Osteoblast (primary cell): ENCODE data around the gene HACD2. TPM values are rescaled to one million over a fixed set of nuclear protein-coding genes. Genes with fewer than 3 reads are reported as not detected.

ENCODE experiments used
- DNase-seq: peaks from one replicate; pipeline ENCODE4 v3.0.0; 2011; ENCODE audit warnings: low spot score, mixed read lengths; ENCODE audit not compliant: insufficient read length; ENCODE audit errors: missing footprints
- H2AFZ ChIP-seq: 2 replicates; pipeline ENCODE4 v1.6.0; 2011; ENCODE audit warnings: mild to moderate bottlenecking, low read length
- H3K27ac ChIP-seq: 2 replicates; pipeline ENCODE4 v1.5.1; 2011; ENCODE audit warnings: mild to moderate bottlenecking, low read depth, low read length, moderate library complexity
- H3K27me3 ChIP-seq: 2 replicates; pipeline ENCODE4 v1.6.0; 2012; ENCODE audit warnings: mild to moderate bottlenecking, control low read depth, inconsistent platforms, low read length, moderate library complexity; ENCODE audit not compliant: insufficient read depth
- H3K36me3 ChIP-seq: 2 replicates; pipeline ENCODE4 v1.5.1; 2011; ENCODE audit warnings: mild to moderate bottlenecking, low read length, control low read depth, moderate library complexity; ENCODE audit not compliant: insufficient read depth
- H3K4me1 ChIP-seq: 2 replicates; pipeline ENCODE4 v1.5.1; 2011; ENCODE audit warnings: mild to moderate bottlenecking, low read length, control low read depth, moderate library complexity; ENCODE audit not compliant: insufficient read depth
- H3K4me2 ChIP-seq: 2 replicates; pipeline ENCODE4 v1.6.0; 2011; ENCODE audit warnings: mild to moderate bottlenecking, low read length; ENCODE audit not compliant: insufficient read depth
- H3K4me3 ChIP-seq: fragments of 200-600 bp; sonication (generic); 3 replicates; pipeline ENCODE4 v1.5.1; 2012; ENCODE audit warnings: mild to moderate bottlenecking, low read length, inconsistent platforms; ENCODE audit not compliant: insufficient read depth
- H3K79me2 ChIP-seq: 2 replicates; pipeline ENCODE4 v1.6.0; 2012; ENCODE audit warnings: mild to moderate bottlenecking, low read length, control low read depth, inconsistent platforms; ENCODE audit not compliant: insufficient read depth
- H3K9me3 ChIP-seq: 2 replicates; pipeline ENCODE4 v1.5.1; 2011; ENCODE audit warnings: low read depth, low read length, control low read depth
- H4K20me1 ChIP-seq: 2 replicates; pipeline ENCODE4 v1.6.0; 2012; ENCODE audit warnings: mild to moderate bottlenecking, low read length, control low read depth; ENCODE audit not compliant: insufficient read depth
- CTCF ChIP-seq: IDR thresholded peaks from 2 replicates; pipeline ENCODE4 v1.5.1; 2011; ENCODE audit warnings: mild to moderate bottlenecking, low read depth, low read length, moderate library complexity; ENCODE audit errors: extremely low read depth
- total RNA-seq: library from RNA; depleted of rRNA; stranded (reverse); fragments of >200 nt; gene quantifications from 2 replicates; pipeline ENCODE4 v1.2.3, GENCODE V29; 2012

Gene HACD2
- total RNA-seq, 1 donor, result 27.5 TPM

GRCh38 chr3:123552768-123553167 is 32.1 kb downstream of the HACD2 start:
- peaks cover 3% of the 10 kb centered on the region for H3K9me3 ChIP-seq
- H3K36me3 ChIP-seq, result no peaks in the 10 kb centered on the region
- H3K4me2 ChIP-seq, result no peak overlapping the region
- no peak overlapping the region for H3K4me3 ChIP-seq
- no peaks in the 10 kb centered on the region for H3K27me3 ChIP-seq
- H3K4me1 ChIP-seq, result no peaks in the 10 kb centered on the region
- peaks cover 10% of the 10 kb centered on the region for H4K20me1 ChIP-seq
- H2AFZ ChIP-seq, result no peak overlapping the region
- no peaks in the 10 kb centered on the region for H3K79me2 ChIP-seq
- TF ChIP-seq CTCF, result no peak
- H3K27ac ChIP-seq, result no peak overlapping the region
- no peak for DNase-seq

- TF ChIP-seq CTCF, result peak; percentile 67
- H3K36me3 ChIP-seq, result no peaks in the 10 kb centered on the region
- peaks cover 3% of the 10 kb centered on the region for H3K9me3 ChIP-seq
- peaks cover 10% of the 10 kb centered on the region for H4K20me1 ChIP-seq
- H3K79me2 ChIP-seq, result no peaks in the 10 kb centered on the region
- H3K27me3 ChIP-seq, result no peaks in the 10 kb centered on the region
- H3K4me1 ChIP-seq, result no peaks in the 10 kb centered on the region
- no peak overlapping the region for H3K4me3 ChIP-seq
- no peak for DNase-seq
- H2AFZ ChIP-seq, result no peak overlapping the region
- H3K27ac ChIP-seq, result no peak overlapping the region
- no peak overlapping the region for H3K4me2 ChIP-seq
Measured at GRCh38 chr3:123552095-123552714, 32.6 kb downstream of the HACD2 start.

- no peak overlapping the region for H2AFZ ChIP-seq
- TF ChIP-seq CTCF, result no peak
- no peak for DNase-seq
- H4K20me1 ChIP-seq, result peaks cover 6% of the 10 kb centered on the region
- no peaks in the 10 kb centered on the region for H3K9me3 ChIP-seq
- H3K79me2 ChIP-seq, result no peaks in the 10 kb centered on the region
- no peak overlapping the region for H3K4me2 ChIP-seq
- no peak overlapping the region for H3K4me3 ChIP-seq
- peaks cover 10% of the 10 kb centered on the region for H3K4me1 ChIP-seq
- no peaks in the 10 kb centered on the region for H3K27me3 ChIP-seq
- no peak overlapping the region for H3K27ac ChIP-seq
- no peaks in the 10 kb centered on the region for H3K36me3 ChIP-seq
Measured at GRCh38 chr3:123547881-123548519, 36.9 kb downstream of the HACD2 start.

- H3K79me2 ChIP-seq, result no peaks in the 10 kb centered on the region
- TF ChIP-seq CTCF, result no peak
- no peak overlapping the region for H2AFZ ChIP-seq
- no peaks in the 10 kb centered on the region for H3K9me3 ChIP-seq
- H3K4me3 ChIP-seq, result no peak overlapping the region
- DNase-seq, result peak; percentile 47
- peaks cover 10% of the 10 kb centered on the region for H3K4me1 ChIP-seq
- no peaks in the 10 kb centered on the region for H3K36me3 ChIP-seq
- no peak overlapping the region for H3K4me2 ChIP-seq
- no peaks in the 10 kb centered on the region for H3K27me3 ChIP-seq
- H3K27ac ChIP-seq, result no peak overlapping the region
- H4K20me1 ChIP-seq, result no peaks in the 10 kb centered on the region
Measured at GRCh38 chr3:123546133-123546755, 38.6 kb downstream of the HACD2 start.
